Stimulated activated CD8-positive, alpha-beta memory T cell treated with anti-CD3 and anti-CD28 coated beads, Interleukin-7, amount 100 ng/mL, for 4 hours (primary cell): ENCODE results near the gene CD68.
"Not testable (repeated sequence)": the region's sequence is repeated elsewhere in the genome, so short reads cannot be mapped to it uniquely, and the experiment has no call there.

ENCODE experiments used
- DNase-seq, 2 donors: peaks; one replicate each; pipeline ENCODE4 v3.0.0-alpha.2; 2020; ENCODE audit warnings: low read depth in 2 of 2

Gene CD68

DNA sequence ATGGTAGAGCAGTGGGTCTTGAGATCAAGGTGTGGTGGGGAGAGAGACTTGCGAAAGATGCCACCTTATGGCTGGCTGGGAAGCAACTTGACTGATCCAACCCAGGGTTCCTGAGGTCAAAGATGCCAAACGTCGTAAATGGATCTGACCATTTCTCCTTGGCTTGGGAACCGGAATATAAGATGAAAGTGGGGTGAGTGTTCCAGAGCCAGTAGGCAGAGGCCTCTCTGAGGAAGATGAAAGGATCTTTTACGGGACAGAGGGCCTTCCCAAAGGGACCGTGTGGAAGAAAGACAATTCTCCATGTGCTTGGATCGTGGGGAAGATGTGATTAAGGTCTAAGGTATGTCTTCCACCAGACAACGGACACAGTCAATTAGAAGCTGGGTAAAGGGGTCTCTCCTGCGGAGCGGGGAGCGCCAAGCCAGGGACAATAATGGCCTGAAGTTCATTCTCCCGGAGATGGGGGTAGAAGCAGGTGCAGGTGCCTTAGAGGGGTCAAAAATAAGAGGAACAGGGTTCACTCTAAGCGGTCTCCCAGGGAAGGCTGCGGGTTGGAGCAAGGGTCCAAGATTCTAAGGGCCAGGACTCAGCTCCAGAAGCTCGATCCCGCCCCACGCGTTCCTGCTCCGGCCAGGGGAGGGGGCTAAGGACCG is 34.5 kb downstream of the CD68 start:
- no peak for DNase-seq

DNA sequence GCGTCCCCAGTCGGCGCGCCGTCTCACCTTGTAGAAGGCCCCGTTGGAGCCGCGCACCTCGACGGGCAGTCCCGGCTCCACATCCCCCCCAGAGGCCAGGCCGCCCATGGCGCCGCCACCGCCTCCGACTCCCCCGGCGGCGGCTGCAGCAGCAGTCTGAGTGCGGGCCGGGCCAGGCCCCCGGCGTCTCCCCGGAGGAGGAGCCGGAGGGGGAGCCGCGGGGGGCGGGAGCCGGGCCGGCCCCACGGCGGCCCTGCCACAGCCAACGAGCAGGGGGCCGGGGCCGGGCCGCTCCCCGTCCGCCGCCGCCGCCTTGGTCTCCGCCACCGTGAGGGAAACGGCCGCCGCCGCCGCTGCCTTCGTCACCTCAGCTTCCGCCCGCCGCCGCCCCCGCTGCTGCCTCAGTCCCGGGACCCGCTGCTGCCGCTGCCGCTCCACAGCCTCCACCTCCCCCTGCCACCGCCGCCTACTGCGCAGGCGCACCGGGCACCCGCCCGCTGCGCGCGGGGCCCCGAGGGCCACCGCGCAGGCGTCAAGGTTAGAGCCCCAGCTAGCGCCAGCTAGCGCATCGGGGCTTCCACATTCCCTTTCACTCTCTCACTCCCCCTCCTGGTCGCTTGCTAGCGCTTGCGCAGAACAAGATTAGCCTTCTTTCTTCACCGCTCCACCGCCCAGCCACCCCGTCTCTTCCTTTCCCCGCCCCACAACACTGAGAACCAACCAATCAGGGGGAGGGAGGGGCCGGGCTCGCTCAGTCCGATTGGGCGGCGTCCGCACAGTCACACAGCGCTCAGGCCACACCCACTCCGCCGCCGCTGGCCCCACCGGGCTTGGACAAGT is 35.2 kb downstream of the CD68 start, which contains the start of gene FXR2:
Gene FXR2 (minus strand): TSS at position 473 of the 840 bp plus-strand sequence. CDS start 365 bp downstream, at position 108.
- peak; percentile 99 for DNase-seq

DNA sequence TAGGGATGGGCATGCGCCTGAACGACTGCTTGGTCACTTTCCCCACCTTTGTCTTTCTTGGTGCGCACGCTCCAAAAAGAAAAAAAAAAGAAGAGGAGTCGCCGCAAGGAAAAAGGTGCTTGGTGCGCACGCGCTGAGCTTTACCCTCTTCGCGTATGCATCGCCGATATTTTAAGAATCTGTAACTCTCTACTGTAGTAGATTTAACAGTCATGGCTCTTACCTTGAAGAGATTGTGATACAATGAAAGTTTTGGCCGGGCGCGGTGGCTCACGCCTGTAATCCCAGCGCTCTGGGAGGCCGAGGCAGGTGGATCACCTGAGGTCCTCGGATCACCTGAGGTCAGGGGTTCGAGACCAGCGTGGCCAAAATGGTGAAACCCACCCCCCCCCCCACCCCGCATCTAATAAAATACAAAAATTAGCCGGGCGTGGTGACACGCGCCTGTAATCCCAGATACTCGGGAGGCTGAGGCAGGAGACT is 35.9 kb downstream of the CD68 start:
- no peak for DNase-seq

DNA sequence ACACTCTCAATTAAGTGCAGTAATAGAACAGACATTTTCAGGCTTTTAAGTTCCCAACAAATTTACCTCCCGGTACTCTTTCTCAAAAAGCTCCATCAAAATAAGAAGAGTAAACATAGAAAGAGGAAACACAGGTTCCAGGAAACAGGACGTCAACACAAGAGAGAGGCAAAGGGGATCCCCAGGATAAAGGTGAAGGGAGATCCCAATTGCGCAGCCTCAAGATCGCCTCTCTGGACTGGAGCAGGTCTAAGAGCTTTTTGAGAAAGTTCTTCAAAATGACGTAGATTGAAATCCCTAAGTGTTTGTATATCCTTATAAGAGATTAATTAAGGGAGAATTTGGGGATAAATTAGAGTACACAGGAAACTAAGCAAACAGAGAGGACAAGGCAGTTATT is 39.2 kb downstream of the CD68 start:
- DNase-seq = no peak

DNA sequence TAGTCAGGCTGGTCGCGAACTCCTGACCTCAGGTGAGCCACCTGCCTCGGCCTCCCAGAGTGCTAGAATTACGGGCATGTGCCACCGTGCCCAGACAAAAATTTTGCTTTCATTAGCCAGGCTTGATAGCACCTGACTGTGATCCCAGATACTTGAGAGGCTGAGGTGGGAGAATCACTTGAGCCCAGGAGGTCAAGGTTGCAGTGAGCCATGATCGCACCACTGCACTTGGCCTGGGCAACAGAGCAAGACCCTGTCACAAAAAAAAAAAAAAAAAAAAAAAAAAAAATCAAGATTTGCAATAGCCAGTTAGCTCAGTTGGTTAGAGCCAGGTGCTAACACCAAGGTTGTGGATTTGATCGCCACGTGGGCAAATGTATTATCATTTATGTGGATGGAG is 41.4 kb downstream of the CD68 start:
- DNase-seq = no peak

DNA sequence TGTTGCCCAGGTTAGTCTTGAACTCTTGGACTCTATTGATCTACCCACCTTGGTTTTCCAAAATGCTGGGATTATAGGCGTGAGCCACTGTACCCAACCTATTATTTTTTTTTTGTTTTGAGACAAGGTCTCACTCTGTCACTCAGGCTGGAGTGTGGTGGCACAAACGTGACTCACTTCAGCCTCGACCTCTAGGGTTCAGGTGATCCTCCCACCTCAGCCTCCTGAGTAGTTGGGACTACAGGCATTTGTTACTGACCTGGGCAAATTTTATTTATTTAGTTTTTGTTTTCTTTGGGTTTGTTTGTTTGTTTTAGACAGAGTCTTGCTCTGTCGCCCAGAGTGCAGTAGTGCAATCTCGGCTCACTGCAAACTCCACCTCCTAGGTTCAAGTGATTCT is 44.2 kb downstream of the CD68 start:
- DNase-seq = no peak

DNA sequence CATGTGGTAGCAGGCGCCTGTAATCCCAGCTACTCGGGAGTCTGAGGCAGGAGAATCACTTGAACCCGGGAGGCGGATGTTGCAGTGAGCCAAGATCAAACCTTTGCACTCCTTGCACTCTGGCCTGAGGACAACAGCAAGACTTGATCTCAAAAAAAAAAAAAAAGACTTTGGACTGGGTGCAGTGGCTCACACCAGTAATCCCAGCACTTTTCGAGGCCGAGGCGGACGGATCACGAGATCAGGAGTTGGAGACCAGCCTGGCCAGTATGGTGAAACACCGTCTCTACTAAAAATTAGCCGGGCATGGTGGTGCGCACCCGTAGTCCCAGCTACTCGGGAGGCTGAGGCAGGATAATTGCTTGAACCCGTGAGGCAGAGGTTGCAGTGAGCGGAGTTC is 46.3 kb downstream of the CD68 start:
- DNase-seq = not testable (repeated sequence)

DNA sequence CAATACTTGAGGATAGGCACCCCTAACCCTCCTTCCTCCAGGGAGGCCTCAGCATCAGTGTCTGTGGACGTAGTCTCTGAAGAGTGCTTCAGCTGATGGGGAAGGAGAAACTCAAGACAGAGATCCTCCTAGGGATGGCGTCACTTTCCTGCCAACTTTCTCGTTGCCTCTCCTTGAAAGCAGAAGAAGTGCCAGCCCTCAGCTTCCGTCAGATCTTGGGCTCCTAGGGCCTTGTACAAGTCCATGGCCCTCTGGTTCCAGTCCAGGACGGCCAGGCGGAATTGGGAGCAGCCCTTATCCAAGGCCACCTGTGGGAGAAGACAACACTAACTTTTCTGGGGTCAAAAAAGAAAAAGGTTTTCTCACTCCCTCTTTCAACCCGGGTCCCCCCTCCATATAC is 46.9 kb downstream of the CD68 start:
- no peak for DNase-seq

DNA sequence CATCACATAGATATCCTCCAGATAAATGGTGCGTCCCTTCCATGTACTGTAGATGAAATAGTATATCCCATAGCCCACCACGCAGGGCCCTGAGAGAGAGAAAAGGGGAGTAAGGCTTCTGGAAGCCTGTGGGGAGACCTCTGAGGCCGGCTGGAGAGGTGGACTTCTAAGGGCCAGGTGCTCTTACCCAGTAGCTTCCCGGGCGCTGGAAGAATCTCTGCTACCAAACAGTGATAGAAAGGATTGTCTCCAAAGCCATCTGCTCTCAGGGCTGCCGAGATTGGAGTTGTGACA is 47.5 kb downstream of the CD68 start:
- DNase-seq = no peak

DNA sequence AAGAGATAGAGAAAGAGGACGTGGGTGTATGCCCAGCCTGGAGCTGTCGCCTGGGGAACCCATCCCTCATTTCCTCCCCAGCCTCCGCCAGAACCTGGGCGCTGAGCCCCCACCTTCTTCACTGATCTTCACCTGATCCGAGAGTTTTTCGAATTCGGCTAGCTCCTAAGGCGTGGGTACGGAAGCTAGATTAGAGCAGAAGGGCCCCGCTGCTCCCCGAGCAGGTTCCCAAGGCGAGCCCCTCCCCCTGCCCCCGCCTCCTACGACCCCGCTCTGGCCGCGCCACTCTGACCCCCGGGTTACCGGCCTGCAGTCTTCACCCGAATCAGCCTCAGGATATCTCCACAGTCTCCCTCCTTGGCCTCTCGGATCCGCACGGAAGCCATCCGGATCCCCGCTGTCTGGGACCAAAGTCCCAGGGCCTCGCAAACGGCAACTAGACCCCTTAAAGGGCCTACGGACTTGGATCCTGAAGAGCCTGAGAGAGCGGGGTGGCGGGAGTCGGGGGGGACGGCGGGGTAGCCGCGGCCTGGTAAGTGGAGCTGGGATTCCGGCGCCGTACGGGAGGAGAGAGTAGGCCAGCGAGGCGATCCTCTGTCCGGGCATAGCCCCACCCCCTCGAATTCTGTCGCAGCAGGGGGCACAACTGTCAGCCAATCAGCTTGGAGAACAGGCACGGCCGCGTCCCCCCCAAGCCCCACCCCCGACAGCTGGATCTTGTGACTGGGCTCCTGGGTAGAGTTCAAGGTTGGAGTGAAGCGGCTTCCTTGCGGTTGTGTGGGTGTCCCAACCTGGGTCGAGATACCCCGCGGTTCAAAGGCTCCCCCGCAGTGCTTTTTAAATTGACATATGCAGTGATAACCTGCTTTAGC is 48.0 kb downstream of the CD68 start, which contains the start of gene SAT2:
Gene SAT2 (minus strand): TSS at position 572 of the 872 bp plus-strand sequence. CDS start 186 bp downstream, at position 386.
- peak; percentile 85 to 86 for DNase-seq

DNA sequence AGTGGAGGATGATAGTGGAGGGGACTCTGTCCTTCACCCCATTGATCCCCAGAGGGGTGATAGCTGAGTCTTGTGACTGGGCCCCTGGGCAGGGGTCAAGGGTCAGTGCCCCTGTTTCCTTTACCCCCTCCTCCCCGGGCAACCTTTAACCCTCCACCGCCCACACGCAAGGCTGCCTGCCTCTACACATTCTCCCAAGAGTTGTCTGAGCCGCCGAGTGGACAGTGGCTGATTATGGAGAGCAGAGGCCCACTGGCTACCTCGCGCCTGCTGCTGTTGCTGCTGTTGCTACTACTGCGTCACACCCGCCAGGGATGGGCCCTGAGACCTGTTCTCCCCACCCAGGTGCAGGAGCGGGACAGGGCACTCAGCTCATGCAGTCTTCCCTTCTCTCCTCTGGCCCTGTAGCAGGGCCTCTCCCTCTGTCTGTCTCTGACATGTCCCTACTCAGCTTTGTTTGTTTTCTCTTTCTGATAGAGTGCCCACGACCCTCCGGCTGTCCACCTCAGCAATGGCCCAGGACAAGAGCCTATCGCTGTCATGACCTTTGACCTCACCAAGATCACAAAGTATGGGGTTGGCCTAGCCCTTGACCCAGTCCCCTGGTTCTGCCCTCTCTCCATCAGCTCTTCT is 50.6 kb downstream of the CD68 start, which contains the start of gene SHBG:
Gene SHBG (plus strand): TSS at position 197 of the 633 bp plus-strand sequence. CDS start 38 bp downstream, at position 235.
- no peak for DNase-seq
